GM19468 (cell line): ENCODE data around the gene ARIH1.
"Not testable (repeated sequence)": the region's sequence is repeated elsewhere in the genome, so short reads cannot be mapped to it uniquely, and the experiment has no call there.

Experiments
- ATAC-seq: cut with Tn5 transposase; IDR thresholded peaks from one replicate; pipeline ENCODE4 v1.9.1; 2021; ENCODE audit warnings: mild to moderate bottlenecking, moderate library complexity, moderate number of reproducible peaks; ENCODE audit not compliant: unreplicated experiment; ENCODE audit errors: extremely low read depth

ARIH1 gene

GRCh38 chr15:72592097-72592496 lies 118.0 kb downstream of the ARIH1 start:
- ATAC-seq: no peak

DNA sequence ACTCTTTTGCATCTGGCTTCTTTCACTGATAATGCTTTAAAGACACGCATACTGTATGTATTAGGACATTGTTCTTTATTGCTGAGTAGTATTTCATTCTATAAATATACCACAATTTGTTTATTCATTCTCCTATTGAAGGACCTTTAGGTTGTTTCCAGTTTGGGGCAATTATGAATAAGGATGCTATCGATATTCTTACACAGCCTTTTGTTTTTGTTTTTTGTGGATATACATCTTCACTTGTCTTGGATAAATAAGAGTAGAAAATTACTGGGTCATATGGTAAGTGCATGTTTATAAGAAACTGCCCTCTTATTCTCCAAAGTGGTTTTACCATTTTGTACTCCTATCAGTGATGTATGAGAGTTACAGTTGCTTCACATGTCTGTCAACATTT lies 118.5 kb downstream of the ARIH1 start:
- ATAC-seq: no peak

GRCh38 chr15:72593838-72594237 lies 119.7 kb downstream of the ARIH1 start:
- no peak for ATAC-seq

DNA sequence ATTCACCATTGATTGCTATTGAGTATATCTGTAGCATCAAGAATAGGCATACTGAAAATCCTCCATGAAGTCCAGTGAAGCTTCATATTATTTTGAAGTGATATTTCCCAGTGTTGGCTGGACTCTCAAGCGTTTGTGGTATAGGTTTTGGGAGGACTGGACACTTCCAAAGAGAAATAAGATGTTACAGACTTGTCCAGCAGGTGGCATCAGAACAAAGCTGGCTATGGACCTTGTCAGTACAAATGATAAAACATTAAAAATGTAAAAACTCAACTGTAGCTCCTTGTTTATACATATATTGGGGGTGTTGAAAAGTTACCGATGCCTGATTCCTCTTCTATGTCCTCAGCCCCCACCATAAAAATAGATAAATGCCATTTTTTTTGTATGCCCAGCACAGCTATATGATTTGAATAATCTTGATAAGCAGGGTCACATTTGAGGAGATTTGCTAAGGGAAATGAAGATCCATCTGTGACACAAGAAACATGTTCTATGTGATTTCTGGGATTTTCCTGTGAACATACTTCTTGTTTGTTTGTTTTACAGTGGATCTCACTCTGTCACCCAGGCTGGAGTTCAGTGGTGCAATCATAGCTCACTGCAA lies 125.8 kb downstream of the ARIH1 start:
- ATAC-seq: no peak

DNA sequence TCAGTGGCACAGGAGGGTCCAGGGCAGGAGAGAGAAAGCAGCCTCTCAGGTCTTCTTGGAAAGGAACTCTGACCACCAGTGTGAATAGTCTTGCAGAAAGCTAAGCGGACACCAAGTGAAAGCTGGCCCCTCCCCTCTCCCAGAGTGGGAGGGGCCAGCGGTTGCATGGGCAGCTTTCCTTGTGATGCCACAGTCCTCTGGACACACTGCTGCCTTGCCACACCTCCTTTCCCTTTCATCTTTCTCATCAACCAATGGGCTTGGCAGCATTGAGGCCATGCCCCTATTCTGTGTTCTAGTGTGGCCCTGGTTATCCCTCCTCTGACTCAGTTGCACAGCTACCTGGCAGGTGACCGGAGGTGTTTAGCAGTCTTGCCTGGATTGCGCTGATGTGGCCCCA lies 130.7 kb downstream of the ARIH1 start:
- no peak for ATAC-seq

- ATAC-seq: not testable (repeated sequence)
Observed at GRCh38 chr15:72608084-72608483, 134.0 kb downstream of the ARIH1 start.

- ATAC-seq: no peak
Observed at GRCh38 chr15:72609862-72610261, 135.7 kb downstream of the ARIH1 start.

DNA sequence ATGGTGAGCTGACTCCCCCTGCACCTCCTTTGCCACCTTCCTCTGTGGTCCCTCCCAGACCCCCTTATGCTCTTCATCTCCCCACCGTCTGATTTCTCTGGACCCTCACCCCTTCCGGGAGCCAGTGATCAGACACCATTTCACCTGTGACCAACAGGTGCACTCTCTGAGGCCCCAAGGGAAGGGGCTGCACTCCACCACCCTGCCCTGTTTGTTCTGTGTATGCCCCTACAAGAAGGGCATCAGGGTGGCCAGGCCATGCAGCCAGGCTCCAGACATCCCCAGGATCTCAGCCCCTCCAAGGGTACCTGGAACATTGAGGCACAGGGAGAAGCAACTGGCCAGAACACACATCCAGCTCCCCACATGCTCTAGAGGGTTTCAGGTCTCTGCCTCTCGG lies 138.2 kb downstream of the ARIH1 start:
- ATAC-seq: not testable (repeated sequence)

DNA sequence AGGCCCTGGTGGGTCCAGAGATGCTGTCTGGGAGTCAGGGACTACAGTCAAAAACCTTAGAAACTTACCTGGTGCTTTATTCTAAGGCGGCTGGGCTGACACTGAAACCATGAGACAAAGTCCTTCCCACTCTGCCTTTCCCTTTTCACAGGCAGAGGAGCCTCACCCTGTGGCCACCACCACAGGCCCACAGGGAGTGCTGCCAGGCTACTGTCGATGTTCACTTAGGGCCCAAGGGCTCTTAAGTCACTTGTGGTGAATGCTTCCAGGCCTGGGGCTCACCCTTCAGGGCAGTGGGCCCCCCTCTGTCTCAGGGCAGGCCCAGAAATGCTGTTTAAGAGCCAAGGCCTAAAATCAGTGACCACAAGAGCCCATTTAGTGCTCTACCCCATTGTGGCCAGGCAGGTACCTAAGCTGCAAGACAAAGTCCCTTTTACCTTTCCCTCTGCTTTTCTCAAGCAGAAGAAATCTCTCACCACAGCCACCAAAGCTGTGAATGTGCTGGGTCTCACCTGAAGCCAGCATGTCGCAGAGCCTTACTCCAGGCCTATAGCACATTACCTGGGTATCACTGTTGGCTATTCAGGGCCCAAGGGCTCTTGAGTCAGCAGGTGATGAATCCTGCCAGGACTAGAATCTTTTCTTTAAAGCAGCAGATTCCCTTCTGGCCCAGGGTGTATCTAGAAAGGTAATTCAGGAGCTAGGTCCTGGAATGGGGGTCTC lies 140.8 kb downstream of the ARIH1 start:
- no peak for ATAC-seq

- ATAC-seq: not testable (repeated sequence)
Observed at GRCh38 chr15:72615533-72616233, 141.6 kb downstream of the ARIH1 start.

DNA sequence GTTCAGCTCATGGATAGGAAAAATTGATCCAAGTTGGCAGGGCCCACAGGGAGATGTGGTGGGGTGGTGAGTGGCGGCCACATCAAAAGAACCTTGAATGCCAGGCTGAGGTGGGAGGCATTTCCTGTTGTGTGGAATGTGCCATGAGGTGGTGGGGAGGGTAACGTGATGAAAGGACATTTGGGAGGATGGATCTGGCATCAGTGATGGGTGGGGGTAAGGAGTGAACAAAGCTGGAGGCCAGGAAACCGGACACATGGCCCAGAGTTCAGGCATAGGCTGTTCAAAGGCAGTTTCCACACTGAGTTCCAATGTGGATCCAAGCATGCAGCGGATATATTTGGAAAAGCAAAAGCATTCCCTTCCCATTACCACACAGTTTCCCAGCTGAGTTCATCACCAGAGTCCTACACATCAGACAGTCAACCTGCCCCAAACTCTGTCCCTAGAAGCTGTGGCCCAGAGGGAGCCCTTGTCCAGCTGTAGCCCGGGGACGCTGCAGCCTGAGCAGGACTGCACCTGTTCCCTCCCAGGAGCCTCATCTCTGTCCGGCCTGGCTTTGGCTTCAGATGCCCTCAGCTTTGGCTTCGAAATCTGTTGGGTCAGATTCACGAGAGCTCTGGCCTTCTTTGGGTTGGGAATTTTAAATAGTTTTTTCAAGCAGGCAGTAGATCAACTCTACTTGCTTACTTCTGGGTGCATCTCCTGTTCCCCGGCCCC lies 142.5 kb downstream of the ARIH1 start:
- ATAC-seq: no peak

- ATAC-seq: not testable (repeated sequence)
Observed at GRCh38 chr15:72623854-72624253, 149.7 kb downstream of the ARIH1 start.

DNA sequence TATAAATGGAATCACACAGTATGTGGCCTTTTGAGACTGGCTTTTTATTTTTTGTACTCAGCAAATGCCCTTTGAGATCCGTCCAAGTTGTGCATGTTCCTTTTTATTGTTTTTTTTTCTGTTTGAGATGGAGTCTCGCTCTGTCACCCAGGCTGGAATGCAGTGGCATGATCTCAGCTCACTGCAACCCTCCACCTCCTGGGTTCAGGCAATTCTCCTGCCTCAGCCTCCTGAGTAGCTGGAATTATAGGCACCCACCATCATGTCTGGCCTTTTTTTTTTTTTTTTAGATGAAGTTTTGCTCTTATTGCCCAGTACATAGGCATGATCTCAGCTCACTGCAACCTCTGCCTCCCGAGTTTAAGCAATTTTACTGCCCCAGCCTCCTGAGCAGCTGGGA lies 152.0 kb downstream of the ARIH1 start:
- ATAC-seq: not testable (repeated sequence)

DNA sequence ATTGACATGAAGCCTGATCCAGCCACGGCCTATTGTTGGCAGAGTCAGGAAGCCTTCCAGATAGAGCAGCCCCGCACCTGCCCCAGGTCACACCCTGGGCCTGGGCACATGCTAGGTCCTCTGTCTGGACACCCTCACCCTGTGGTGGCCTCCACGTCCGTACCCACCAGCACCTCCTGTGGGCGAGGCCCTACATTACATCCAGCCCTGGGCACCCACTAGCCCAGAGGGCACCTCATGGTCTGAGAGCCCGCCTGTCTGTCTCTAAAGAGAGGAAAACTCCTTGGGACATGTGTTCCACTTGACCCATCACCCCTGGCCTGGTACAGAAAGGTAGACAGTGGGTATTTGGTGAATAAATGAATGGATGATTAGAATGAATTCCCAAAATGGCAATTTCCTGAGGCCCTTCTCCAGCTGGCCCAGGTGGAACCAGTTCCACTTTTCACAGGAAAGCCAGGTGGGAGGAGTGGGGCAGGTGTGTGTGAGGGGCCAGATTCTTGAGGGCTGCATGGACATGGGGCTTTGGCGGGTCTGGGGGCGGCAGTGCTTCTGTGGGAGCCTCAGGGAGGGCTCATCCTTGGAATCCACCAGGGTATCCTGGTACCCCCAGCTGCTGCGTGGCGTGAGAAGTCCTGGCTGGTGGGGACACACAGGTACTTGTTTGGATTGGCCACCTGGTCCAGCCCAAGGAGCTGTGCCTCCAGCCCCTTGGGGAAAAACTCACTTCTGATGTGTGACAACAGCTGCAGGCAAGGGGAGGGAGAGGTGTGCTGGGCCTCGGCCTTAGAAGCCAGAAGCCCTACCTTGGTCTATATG lies 154.3 kb downstream of the ARIH1 start:
- not testable (repeated sequence) for ATAC-seq

- not testable (repeated sequence) for ATAC-seq
Observed at GRCh38 chr15:72629068-72629570, 155.0 kb downstream of the ARIH1 start.

- not testable (repeated sequence) for ATAC-seq
Observed at GRCh38 chr15:72636519-72637282, 162.6 kb downstream of the ARIH1 start.

GRCh38 chr15:72639759-72640483 lies 165.8 kb downstream of the ARIH1 start:
- not testable (repeated sequence) for ATAC-seq

GRCh38 chr15:72642271-72642670 lies 168.1 kb downstream of the ARIH1 start:
- ATAC-seq: not testable (repeated sequence)
